ENCODE results near the gene HSD11B2.

DNA sequence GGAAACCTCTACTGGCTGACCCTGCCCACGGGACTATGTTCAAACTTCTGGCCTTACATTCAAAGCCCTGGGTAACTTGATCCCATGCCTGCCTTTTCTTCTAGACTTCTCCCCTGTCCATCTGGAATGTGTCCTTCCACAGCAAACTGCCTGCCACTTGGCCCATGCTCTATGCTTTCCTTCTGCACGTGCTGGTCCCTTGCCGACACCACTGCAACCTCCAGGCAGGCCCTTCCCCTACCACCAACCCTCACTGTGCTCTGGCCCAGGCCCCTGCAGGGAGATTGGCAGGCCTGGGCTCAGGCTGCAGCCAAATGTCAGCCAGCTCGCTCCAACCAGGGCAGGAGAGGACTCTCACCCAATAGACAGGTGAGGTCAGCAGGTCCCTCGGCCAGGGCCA, 11.0 kb downstream of the HSD11B2 start:
- TF ChIP-seq, protein P1, sequence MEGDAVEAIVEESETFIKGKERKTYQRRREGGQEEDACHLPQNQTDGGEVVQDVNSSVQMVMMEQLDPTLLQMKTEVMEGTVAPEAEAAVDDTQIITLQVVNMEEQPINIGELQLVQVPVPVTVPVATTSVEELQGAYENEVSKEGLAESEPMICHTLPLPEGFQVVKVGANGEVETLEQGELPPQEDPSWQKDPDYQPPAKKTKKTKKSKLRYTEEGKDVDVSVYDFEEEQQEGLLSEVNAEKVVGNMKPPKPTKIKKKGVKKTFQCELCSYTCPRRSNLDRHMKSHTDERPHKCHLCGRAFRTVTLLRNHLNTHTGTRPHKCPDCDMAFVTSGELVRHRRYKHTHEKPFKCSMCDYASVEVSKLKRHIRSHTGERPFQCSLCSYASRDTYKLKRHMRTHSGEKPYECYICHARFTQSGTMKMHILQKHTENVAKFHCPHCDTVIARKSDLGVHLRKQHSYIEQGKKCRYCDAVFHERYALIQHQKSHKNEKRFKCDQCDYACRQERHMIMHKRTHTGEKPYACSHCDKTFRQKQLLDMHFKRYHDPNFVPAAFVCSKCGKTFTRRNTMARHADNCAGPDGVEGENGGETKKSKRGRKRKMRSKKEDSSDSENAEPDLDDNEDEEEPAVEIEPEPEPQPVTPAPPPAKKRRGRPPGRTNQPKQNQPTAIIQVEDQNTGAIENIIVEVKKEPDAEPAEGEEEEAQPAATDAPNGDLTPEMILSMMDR (conservative IDR thresholded peaks at IDR 0.05): no peak
- no peak for TF ChIP-seq EZH2 (IDR thresholded peaks at IDR 0.05; ENCODE audit: low read depth)

All from PC-9 (cell line).